G401.6 (cell line): ENCODE results near the gene DENND1C.

ENCODE experiments used
- FAIRE-seq: peaks from 2 replicates; lab custom pipeline; 2012; peaks lifted over from hg19 to GRCh38; lab: Jason Lieb, UNC

DENND1C gene

GRCh38 chr19:6481541-6482342 lies at the start of gene DENND1C:
Gene DENND1C, minus strand, starts transcription at chr19:6481787. Its CDS starts 92 bp downstream, at chr19:6481695.
- no peak for FAIRE-seq

GRCh38 chr19:6530386-6531162 lies 49.0 kb upstream of the DENND1C start, which contains the start of gene TNFSF9:
Gene TNFSF9, plus strand, starts transcription at chr19:6531026. Its CDS starts 11 bp downstream, at chr19:6531037.
- peak; percentile 94 for FAIRE-seq

GRCh38 chr19:6529937-6530385 lies 48.4 kb upstream of the DENND1C start:
- FAIRE-seq: no peak

GRCh38 chr19:6529351-6529750 lies 47.8 kb upstream of the DENND1C start:
- no peak for FAIRE-seq

GRCh38 chr19:6528544-6529121 lies 47.0 kb upstream of the DENND1C start:
- FAIRE-seq: no peak

GRCh38 chr19:6527893-6528543 lies 46.4 kb upstream of the DENND1C start:
- FAIRE-seq: no peak

GRCh38 chr19:6524311-6524710 lies 42.7 kb upstream of the DENND1C start:
- no peak for FAIRE-seq

- FAIRE-seq: no peak
These were observed 41.1 kb upstream of the DENND1C start for GRCh38 chr19:6522712-6523111.

- no peak for FAIRE-seq
These were observed 40.4 kb upstream of the DENND1C start for GRCh38 chr19:6521718-6522646.

- FAIRE-seq: no peak
These were observed 37.7 kb upstream of the DENND1C start for GRCh38 chr19:6519289-6519688.

GRCh38 chr19:6518145-6518911 lies 36.7 kb upstream of the DENND1C start:
- no peak for FAIRE-seq

GRCh38 chr19:6516659-6517291 lies 35.2 kb upstream of the DENND1C start:
- FAIRE-seq: no peak

- FAIRE-seq: peak; percentile 96
These were observed 34.6 kb upstream of the DENND1C start for GRCh38 chr19:6516018-6516658.

GRCh38 chr19:6514926-6515544 lies 33.4 kb upstream of the DENND1C start:
- FAIRE-seq: no peak

GRCh38 chr19:6514089-6514488 lies 32.5 kb upstream of the DENND1C start:
- no peak for FAIRE-seq

- no peak for FAIRE-seq
These were observed 29.0 kb upstream of the DENND1C start for GRCh38 chr19:6510618-6511017.

GRCh38 chr19:6509118-6509971 lies 27.8 kb upstream of the DENND1C start:
- no peak for FAIRE-seq
